KBM-7 (cell line): ENCODE results near the gene BMX.

ENCODE experiments used
- DNase-seq: peaks from one replicate; pipeline ENCODE4 v3.0.0-alpha.2; 2015
- in situ Hi-C: fragments of 300-500 bp; cut with MboI; formaldehyde crosslinking; loops from 2 replicates; pipeline ENCODE4 v1.14.3; 2020; ENCODE audit warnings: low sequenced_read_pairs, low pct_unique_long_range_greater_than_20kb, mixed read lengths

BMX gene

DNA sequence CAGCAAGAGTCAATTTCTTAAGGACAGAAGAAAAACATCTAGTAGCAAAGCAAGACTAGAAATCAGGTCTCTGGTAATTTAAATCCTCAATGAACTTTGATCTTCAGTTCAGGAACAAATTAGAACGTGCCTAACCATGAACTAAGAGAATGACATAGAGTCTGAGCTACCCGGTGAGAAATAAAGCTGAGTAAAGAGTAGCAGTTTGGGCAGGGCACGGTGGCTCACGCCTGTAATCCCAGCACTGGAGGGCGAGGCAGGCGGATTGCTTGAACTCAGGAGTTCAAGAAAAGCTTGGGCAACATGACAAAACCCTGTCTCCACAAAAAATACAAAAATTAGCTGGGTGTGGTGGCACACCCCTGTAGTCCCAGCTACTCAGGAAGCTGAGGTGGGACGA, 62.4 kb downstream of the BMX start:
- no peak for DNase-seq
- in situ Hi-C loops = loop anchor here (10.0 kb wide), 1 partner anchor 58 kb away; the partner anchor contains the start of gene BMX

DNA sequence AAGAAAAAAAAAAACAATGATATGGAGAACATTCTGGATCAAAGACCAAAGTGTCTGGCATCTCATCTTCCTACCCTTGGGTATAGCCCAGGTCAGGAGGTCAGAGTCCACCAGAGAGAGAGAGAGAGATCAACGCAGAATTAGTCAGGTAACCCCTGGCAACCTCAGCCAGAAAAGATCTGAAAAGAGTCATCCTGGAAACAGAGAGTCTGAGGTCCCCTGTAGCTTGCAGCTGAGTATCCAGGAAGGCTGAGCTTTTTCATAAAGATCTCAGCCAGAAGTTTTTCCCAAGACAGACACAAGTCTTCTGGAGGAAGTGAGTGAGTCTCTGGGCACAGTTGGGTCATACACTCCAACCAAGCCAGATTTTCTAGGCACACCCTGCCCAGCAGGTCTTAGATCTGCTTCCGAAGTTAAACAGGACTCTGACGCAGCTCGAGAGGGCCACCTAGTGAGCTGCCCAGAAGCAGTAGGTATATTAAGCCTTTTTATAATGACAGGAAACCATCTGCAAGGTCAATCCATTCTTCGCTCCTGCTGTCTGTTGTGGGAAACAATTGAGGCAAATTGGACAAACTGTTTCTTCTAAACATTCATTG, 64.5 kb downstream of the BMX start:
- DNase-seq = peak; percentile 74
- in situ Hi-C loops = loop anchor here (10.0 kb wide), 1 partner anchor 60 kb away; the partner anchor contains the start of gene BMX

DNA sequence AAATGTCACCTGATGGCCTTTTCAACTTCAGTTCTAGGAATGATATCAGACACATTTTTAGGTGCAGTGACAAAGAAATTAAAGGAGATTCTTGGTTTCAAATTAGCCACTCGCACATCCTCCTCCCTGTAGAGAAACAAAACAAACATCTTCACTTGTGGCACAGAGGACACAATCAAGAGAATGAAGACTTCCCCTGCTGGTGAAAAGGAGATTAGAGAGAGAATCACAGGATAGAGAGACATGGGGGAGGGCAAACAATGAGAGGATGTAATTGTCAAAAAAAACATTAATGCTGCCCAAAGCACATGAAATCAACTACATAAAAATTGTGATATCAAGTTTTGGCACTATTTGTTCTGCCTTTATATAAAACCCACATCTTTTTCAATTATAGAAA, 65.6 kb downstream of the BMX start:
- peak; percentile 27 for DNase-seq
- in situ Hi-C loops = loop anchor here (10.0 kb wide), 1 partner anchor 61 kb away; the partner anchor contains the start of gene BMX

DNA sequence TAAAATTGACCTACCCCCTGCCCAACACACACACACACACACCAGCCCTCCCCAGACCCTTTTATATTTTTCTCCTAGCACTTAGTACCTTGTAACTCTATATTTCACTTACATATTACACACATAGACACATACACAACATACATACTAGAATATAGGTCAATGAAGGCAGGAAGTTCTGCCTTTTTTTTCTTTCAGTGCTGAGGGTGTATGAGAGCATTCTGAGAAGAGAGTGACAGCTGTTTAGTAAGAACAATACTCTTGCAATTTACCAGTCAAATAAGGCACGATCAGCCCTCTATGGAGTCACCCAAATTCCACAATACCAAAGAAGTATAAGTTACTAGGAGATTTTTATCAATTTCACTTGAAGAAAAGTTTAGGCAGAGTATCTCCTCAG, 66.7 kb downstream of the BMX start:
- in situ Hi-C loops = loop anchor here (10.0 kb wide), 1 partner anchor 62 kb away; the partner anchor contains the start of gene BMX

DNA sequence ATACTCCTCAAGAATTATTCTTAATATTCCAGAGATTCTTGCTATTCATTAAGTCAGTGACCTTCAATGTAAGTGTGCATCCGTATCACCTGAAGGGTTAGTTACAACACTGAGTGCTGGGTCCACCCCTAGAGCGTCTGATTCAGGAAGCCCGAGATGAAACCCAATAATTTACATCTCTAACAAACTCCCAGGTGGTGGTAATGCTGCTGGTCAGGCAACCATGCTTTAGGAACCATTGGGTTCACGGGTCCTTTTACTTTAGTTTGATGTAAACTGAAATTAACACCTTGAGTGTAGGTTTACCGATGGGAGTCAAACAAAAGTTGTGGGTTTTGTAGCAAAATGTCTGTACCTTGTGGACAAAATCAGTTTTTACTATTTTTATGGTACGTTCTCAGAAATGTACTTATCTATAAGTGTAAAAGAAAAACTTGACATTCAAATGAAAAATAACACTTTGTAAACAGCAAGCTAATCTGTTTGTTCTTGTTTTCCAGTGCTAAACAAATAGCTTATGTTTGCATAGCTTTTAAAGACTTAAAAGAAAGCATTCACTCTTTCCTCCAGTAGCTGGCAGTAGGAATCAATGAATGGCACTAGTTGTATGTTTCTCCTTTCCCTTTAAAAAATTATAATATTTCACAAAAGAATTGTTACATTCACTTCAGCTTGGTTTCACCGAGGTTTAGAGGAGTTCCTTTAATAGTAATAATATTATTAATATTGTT, 67.4 kb downstream of the BMX start:
- in situ Hi-C loops = loop anchor here (10.0 kb wide), 1 partner anchor 63 kb away; the partner anchor contains the start of gene BMX
- DNase-seq = no peak

More for the DNA sequence above, 66.7 kb downstream of the BMX start:
- DNase-seq = no peak

DNA sequence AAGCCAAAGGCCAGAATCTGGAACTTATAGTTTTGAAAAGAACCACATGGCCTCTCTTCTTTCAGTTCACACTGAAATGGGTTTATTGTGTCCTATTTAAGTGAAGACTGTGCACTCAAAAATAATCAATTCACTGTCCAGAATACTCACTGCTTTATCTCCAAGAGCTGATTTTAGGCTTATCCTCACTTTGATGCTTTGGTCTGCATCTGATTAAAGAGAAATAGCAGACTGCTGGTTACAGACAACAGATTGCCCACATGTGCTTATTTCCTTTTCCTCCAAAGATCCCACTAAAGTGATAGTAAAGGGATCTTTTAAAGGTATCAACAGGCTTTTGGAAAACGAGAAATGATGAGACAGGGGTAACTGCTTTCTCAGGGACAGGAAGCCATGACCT, 69.5 kb downstream of the BMX start:
- in situ Hi-C loops = no loop called here
- no peak for DNase-seq

DNA sequence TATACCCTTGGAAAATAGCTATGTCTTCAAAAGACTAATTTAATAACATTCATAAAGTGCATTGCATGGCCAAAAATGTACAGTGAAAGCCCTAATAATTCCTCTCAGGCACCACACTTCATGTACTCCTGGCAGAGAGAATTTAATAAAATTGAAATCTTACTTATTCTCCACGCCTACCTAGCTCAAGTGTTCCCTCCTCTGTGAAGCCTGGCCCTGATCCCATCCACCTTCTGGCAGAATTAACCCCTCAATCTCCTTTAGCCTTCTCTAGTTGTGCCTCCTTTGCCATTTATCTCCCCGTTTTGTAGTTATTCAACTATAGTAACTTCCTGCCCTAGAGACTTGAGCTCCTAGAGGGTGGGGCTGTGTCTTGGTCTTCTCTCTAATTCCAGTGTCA, 73.4 kb downstream of the BMX start:
- in situ Hi-C loops = no loop called here
- DNase-seq = no peak

DNA sequence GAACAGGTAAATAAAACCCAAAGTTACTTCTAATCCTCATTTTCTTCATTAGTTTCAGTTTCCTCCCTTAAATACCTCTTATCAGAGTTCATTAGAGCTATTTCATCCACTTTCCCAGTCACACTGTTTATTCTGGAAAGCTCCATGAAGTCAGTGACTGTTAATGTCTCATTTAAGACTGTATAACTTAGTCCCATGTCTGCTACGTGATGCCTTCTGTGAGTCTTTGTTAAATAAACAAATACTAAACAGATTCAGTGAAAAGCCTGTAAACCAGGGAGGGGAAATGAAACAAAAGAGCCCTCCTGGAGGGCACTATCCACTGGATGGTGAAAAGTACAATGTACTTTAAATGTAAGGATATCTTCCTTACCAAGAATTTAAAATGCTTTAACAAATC, 75.4 kb downstream of the BMX start:
- in situ Hi-C loops = no loop called here
- no peak for DNase-seq

DNA sequence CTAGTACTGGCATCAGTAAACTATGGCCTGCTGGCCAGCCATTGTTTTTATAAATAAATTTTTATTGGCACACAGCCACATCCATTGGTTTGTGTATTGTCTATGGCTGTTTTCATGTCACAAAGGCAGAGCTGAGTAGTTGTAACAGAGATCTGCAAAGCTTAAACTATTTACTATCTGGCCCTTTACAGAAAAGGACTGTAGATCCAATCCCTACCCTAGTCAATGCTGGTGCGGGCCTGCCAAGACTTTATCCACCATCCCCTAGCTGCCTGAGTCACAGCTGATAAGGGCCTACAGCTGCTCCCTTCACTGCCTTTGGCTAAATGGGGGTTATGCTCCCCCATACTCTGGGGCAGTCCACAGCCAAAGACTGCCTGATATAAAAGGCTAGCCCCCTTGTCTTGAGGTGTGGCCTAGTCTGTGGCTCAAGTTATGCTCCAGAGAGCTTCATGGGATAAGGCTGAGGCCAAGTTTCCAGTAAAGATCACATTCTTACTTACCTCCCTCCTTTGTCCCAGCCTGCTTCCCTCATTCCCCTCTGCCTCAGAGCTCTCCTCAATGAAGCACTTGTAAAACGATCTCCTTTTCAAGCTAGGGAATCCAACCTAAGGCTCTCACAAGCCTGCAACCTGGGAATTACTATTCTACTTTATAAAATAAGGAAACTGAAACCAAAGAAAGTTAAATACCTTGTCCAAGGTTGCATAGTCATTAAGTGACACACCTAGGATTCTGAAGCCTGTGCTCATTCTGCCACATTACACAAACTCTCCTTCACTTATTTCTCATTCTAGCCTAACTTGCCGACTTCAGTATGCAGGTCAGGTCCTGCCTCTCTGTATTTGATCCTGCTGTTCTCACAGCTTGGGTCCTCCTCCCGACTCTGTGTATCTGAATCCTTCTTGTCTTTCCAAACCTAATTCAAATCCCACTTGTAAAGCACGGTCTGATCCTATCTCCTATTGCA, 79.5 kb downstream of the BMX start:
- DNase-seq = no peak
- in situ Hi-C loops = no loop called here

DNA sequence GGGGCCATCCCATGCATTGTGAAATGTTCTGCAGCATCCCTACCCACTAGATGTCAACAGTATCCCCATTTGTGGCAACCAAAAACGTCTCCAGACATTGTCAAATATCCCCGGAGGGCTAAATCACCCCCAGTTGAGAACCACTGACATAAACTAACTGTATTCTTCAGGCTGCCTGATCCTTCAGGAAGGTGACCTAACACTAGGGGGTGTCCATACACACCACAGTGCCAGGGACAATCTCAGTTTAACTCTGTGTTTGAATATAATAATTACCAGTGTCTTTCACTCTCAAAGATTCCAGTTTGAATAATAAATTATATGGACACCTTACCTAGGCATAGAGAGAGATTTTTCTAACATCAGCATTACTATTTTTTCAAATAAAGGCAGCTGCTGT, 93.8 kb downstream of the BMX start:
- DNase-seq = no peak
- in situ Hi-C loops = no loop called here

DNA sequence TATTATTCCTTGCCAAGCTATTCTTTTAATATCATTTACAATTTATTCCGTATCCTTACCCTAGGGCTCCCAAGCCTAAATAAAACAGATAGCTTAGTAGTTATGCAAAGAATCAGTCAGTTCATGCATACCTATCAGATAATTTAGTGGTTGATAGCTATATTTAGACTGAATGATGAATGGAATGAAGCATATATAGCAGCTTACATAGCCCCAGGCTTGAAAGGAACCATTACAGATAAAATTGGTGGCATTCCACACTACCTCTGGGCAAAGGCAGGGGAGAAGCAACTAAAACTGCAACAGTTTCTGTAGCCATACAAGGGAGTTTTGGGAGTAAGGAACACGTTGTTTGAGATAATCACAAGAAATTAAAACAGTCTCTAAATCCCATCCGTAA, 97.4 kb downstream of the BMX start:
- in situ Hi-C loops = no loop called here
- no peak for DNase-seq

DNA sequence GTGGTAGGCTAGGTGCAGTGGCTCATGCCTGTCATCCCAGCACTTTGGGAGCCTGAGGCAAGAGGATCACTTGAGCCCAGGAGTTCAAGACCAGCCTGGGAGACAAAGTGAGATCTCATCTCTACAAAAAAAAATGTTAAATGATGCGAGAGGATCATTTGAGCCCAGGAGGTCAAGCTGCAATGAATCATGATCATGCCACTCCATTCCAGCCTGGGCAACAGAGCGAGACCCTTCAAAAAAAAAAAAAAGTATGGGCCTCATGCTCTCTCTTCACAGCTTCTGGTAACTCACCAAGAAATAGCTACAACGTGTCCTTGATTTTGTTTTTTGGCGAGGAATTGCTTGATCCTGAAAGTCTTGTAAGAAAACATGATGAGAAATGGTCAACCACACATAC, 98.9 kb downstream of the BMX start:
- in situ Hi-C loops = no loop called here
- DNase-seq = no peak

DNA sequence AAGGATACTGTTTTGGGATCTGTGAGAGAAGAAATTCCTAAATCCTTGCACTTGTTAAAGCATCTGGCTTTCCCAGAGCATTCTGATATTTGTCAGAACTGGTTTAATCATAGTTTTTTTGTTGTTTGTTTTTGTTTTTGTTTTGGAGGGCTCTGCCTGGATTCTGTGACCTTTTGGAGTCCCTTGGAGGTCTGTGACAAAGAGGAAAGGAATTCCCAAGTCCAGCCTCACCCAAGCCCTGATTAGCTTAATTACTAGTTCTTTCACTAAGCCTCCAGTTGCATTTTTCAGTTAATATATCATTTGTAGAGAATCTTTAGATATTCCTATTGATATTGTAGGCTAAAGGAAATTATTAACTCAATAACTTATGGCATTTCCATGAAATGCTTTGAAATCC, 99.4 kb downstream of the BMX start:
- in situ Hi-C loops = no loop called here
- DNase-seq = no peak

DNA sequence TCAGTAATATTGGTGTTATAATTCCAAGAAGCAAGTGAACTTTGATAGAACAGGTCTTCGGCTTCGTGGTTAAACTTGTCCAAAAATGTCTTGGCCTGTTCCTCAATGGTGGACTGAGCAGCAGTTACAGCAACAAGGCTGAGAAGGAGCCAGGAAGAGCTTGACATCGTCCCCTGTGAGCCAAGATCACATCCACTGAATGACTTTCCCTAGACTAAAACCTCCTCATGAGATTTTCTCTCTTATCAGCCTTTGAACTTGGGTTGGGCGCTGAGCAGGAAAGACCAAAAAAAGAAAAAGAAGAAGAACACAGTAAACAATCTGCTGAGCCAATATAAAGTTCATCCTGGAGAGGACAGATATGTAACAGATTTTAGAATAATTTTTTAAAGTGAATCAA, 100.1 kb downstream of the BMX start, which contains the start of gene ACE2:
TSS of gene ACE2 (minus strand) at position 216 of the 400 bp plus-strand sequence. CDS start at position 167, 49 bp downstream.
- DNase-seq = no peak
- in situ Hi-C loops = no loop called here

DNA sequence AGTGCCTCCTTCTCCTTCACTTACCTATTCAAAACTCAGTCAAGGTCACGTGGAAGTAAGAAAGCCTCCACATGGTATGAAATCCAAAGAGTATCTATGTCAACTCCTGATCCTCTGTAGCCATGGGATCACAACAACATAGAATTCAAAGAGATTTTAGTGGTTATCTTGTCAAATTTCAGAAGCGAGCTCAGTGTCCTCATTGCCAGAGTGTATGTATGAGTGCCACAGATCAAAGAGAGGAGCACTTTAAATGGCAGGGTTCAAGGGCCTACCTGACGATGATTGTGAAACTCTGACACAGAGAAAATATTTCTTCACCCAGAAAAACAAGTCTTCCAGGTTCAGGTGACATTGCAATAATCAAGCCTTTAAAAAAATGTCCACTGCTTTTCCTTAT, 101.3 kb downstream of the BMX start:
- DNase-seq = no peak

DNA sequence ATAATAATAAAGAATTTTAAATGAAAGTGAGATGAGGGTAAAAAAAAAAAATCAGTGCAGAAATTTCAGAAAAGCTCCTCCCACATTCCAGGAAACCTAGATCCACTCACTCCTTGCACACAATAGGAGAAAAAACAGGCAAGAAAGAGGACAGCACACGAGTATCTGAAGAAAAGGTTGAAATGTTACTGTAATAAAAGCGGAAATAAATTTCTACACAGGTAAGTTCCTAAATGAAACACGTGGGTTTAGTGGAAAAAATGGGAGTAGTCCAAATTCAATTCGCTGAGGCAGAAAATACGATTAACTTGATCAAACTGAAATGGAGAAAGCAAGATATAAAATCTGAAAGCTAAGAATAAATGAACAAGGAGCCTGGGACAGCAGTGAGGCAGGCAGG, 102.2 kb downstream of the BMX start:
- in situ Hi-C loops = no loop called here
- no peak for DNase-seq

More for the DNA sequence above, 101.3 kb downstream of the BMX start:
- in situ Hi-C loops = no loop called here

DNA sequence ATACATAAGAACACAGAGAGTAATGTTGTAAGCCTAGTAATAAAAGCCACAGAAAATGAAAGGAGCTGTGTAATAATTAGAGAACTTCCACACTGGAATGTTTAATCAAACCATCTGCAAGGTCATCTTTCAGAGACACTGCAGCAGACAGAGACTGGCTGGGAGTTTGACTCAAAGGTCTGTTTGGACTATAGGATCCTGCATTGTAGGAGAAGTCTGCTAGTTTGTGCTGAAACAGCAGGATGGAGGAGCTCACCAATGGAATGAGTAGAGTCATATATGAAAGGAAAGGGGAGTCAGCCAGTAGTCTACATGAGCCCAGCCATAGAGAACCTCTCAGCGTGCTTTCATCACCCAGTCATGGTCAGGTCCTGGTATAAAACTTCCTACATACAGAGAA, 104.6 kb downstream of the BMX start:
- in situ Hi-C loops = no loop called here
- DNase-seq = no peak
